Measurements from ENCODE around the gene CCNY.
A peak's percentile ranks its signal among the peaks of the same experiment; 100 is the strongest.

Gene CCNY

GRCh38 chr10:35409094-35409582, 72.8 kb downstream of the CCNY start:
- Histone ChIP-seq H2BK120ac (ENCODE audit: low read depth, low read length) (no peak overlapping the region), H3K36me3 (replicated peaks in 1 of 2; ENCODE audit: control insufficient read depth in 2 of 2, insufficient read depth in 2 of 2, low read length in 2 of 2) (no peaks in the 10 kb centered on the region), H2AFZ (ENCODE audit: low read length) (no peak overlapping the region), H4K8ac (ENCODE audit: low read depth, low read length) (no peak overlapping the region), H3K4ac (ENCODE audit: low read length) (no peak overlapping the region), H2AK5ac (ENCODE audit: low read depth, low read length) (no peak overlapping the region), H4K91ac (ENCODE audit: low read depth, low read length, poor library complexity) (no peak overlapping the region), H2BK5ac (ENCODE audit: low read length) (no peak overlapping the region), H3K18ac (ENCODE audit: low read length) (peak overlapping the region; percentile 20), H3K4me3 (ENCODE audit: low read length in 2 of 2) (peak overlapping the region in 1 of 2 donors; percentile 27), H3K79me1 (ENCODE audit: low read depth, low read length) (peaks cover 6% of the 10 kb centered on the region), H3K4me2 (ENCODE audit: insufficient read depth, low read length, poor library complexity, severe bottlenecking) (no peak overlapping the region), H3K9me3 (replicated peaks in 1 of 2; ENCODE audit: control insufficient read depth in 2 of 2, insufficient read depth in 1 of 2, low read depth in 1 of 2, low read length in 2 of 2) (no peaks in the 10 kb centered on the region), H3K14ac (ENCODE audit: low read length) (no peak overlapping the region), H3K27me3 (ENCODE audit: control insufficient read depth in 3 of 3, insufficient read depth in 3 of 3, low read depth in 1 of 3, low read length in 3 of 3) (no peaks in the 10 kb centered on the region), H3K9ac (ENCODE audit: low read depth, low read length, poor library complexity) (no peak overlapping the region), H3K4me1 (ENCODE audit: control insufficient read depth in 2 of 2, insufficient read depth in 1 of 2, low read depth in 1 of 2, low read length in 2 of 2) (peaks cover 6 to 7% of the 10 kb centered on the region in 2 donors), H2BK12ac (ENCODE audit: low read length) (no peak overlapping the region), H2BK15ac (ENCODE audit: low read length) (no peak overlapping the region), H3K27ac (replicated peaks; ENCODE audit: low read length) (no peak overlapping the region), H3K23ac (ENCODE audit: low read depth, low read length, poor library complexity) (no peak overlapping the region)
- DNase-seq (ENCODE audit: low spot score): no peak
- WGBS, 2 donors (ENCODE audit: extremely low coverage in 2 of 2, insufficient read length in 2 of 2, insufficient replicate concordance in 1 of 2): no CpG with 5 or more reads among the region's 2 CpGs

- H4K91ac ChIP-seq (ENCODE audit: low read depth, low read length, poor library complexity): no peak overlapping the region
These were observed 73.5 kb downstream of the CCNY start for GRCh38 chr10:35409808-35410207.

GRCh38 chr10:35412003-35412723, 75.9 kb downstream of the CCNY start:
- Histone ChIP-seq H2BK12ac (ENCODE audit: low read length) (no peak overlapping the region), H2BK5ac (ENCODE audit: low read length) (no peak overlapping the region), H4K8ac (ENCODE audit: low read depth, low read length) (no peak overlapping the region), H3K36me3 (replicated peaks in 1 of 2; ENCODE audit: control insufficient read depth in 2 of 2, insufficient read depth in 2 of 2, low read length in 2 of 2) (no peaks in the 10 kb centered on the region), H4K91ac (ENCODE audit: low read depth, low read length, poor library complexity) (no peak overlapping the region), H3K27me3 (ENCODE audit: control insufficient read depth in 3 of 3, insufficient read depth in 3 of 3, low read depth in 1 of 3, low read length in 3 of 3) (no peaks in the 10 kb centered on the region), H2AFZ (ENCODE audit: low read length) (no peak overlapping the region), H3K4ac (ENCODE audit: low read length) (no peak overlapping the region), H3K4me3 (ENCODE audit: low read length in 2 of 2) (no peak overlapping the region), H3K27ac (replicated peaks; ENCODE audit: low read length) (no peak overlapping the region), H3K14ac (ENCODE audit: low read length) (no peak overlapping the region), H3K4me1 (ENCODE audit: control insufficient read depth in 2 of 2, insufficient read depth in 1 of 2, low read depth in 1 of 2, low read length in 2 of 2) (peaks cover 16 to 21% of the 10 kb centered on the region in 2 donors), H3K23ac (ENCODE audit: low read depth, low read length, poor library complexity) (no peak overlapping the region), H3K9ac (ENCODE audit: low read depth, low read length, poor library complexity) (no peak overlapping the region), H3K18ac (ENCODE audit: low read length) (no peak overlapping the region), H3K79me1 (ENCODE audit: low read depth, low read length) (peaks cover 4% of the 10 kb centered on the region), H2BK120ac (ENCODE audit: low read depth, low read length) (no peak overlapping the region), H3K4me2 (ENCODE audit: insufficient read depth, low read length, poor library complexity, severe bottlenecking) (no peak overlapping the region), H2AK5ac (ENCODE audit: low read depth, low read length) (no peak overlapping the region), H2BK15ac (ENCODE audit: low read length) (no peak overlapping the region), H3K9me3 (replicated peaks in 1 of 2; ENCODE audit: control insufficient read depth in 2 of 2, insufficient read depth in 1 of 2, low read depth in 1 of 2, low read length in 2 of 2) (no peaks in the 10 kb centered on the region)
- no peak for DNase-seq (ENCODE audit: low spot score)
- WGBS, 2 donors (ENCODE audit: extremely low coverage in 2 of 2, insufficient read length in 2 of 2, insufficient replicate concordance in 1 of 2): no CpG with 5 or more reads among the region's 4 CpGs

More at GRCh38 chr10:35409808-35410207, 73.5 kb downstream of the CCNY start:
- Histone ChIP-seq H2AFZ (ENCODE audit: low read length) (no peak overlapping the region), H3K9ac (ENCODE audit: low read depth, low read length, poor library complexity) (no peak overlapping the region), H3K27ac (replicated peaks; ENCODE audit: low read length) (no peak overlapping the region), H3K14ac (ENCODE audit: low read length) (no peak overlapping the region), H3K36me3 (replicated peaks in 1 of 2; ENCODE audit: control insufficient read depth in 2 of 2, insufficient read depth in 2 of 2, low read length in 2 of 2) (no peaks in the 10 kb centered on the region), H3K4me3 (ENCODE audit: low read length in 2 of 2) (no peak overlapping the region), H2AK5ac (ENCODE audit: low read depth, low read length) (no peak overlapping the region), H3K79me1 (ENCODE audit: low read depth, low read length) (peaks cover 4% of the 10 kb centered on the region), H3K4me1 (ENCODE audit: control insufficient read depth in 2 of 2, insufficient read depth in 1 of 2, low read depth in 1 of 2, low read length in 2 of 2) (peaks cover 7 to 11% of the 10 kb centered on the region in 2 donors), H2BK12ac (ENCODE audit: low read length) (no peak overlapping the region), H3K9me3 (replicated peaks in 1 of 2; ENCODE audit: control insufficient read depth in 2 of 2, insufficient read depth in 1 of 2, low read depth in 1 of 2, low read length in 2 of 2) (no peaks in the 10 kb centered on the region), H2BK5ac (ENCODE audit: low read length) (no peak overlapping the region), H4K8ac (ENCODE audit: low read depth, low read length) (no peak overlapping the region), H3K4me2 (ENCODE audit: insufficient read depth, low read length, poor library complexity, severe bottlenecking) (no peak overlapping the region), H3K23ac (ENCODE audit: low read depth, low read length, poor library complexity) (no peak overlapping the region), H3K4ac (ENCODE audit: low read length) (no peak overlapping the region), H2BK120ac (ENCODE audit: low read depth, low read length) (no peak overlapping the region), H2BK15ac (ENCODE audit: low read length) (no peak overlapping the region), H3K27me3 (ENCODE audit: control insufficient read depth in 3 of 3, insufficient read depth in 3 of 3, low read depth in 1 of 3, low read length in 3 of 3) (no peaks in the 10 kb centered on the region), H3K18ac (ENCODE audit: low read length) (no peak overlapping the region)
- no CpG with 5 or more reads among the region's 1 CpG for WGBS, 2 donors (ENCODE audit: extremely low coverage in 2 of 2, insufficient read length in 2 of 2, insufficient replicate concordance in 1 of 2)
- DNase-seq (ENCODE audit: low spot score): no peak

- H2AK5ac ChIP-seq (ENCODE audit: low read depth, low read length): no peak overlapping the region
- no peak overlapping the region for H3K4me2 ChIP-seq (ENCODE audit: insufficient read depth, low read length, poor library complexity, severe bottlenecking)
- no peaks in the 10 kb centered on the region for H3K36me3 ChIP-seq (replicated peaks in 1 of 2; ENCODE audit: control insufficient read depth in 2 of 2, insufficient read depth in 2 of 2, low read length in 2 of 2)
- H2AFZ ChIP-seq (ENCODE audit: low read length): no peak overlapping the region
- WGBS, 2 donors (ENCODE audit: extremely low coverage in 2 of 2, insufficient read length in 2 of 2, insufficient replicate concordance in 1 of 2): no CpG with 5 or more reads among the region's 4 CpGs
- no peak overlapping the region for H3K9ac ChIP-seq (ENCODE audit: low read depth, low read length, poor library complexity)
- H4K8ac ChIP-seq (ENCODE audit: low read depth, low read length): no peak overlapping the region
- H3K4me1 ChIP-seq (ENCODE audit: control insufficient read depth in 2 of 2, insufficient read depth in 1 of 2, low read depth in 1 of 2, low read length in 2 of 2): peaks cover 16 to 21% of the 10 kb centered on the region in 2 donors
- peaks cover 4% of the 10 kb centered on the region for H3K79me1 ChIP-seq (ENCODE audit: low read depth, low read length)
- no peak overlapping the region for H2BK15ac ChIP-seq (ENCODE audit: low read length)
- H3K27me3 ChIP-seq (ENCODE audit: control insufficient read depth in 3 of 3, insufficient read depth in 3 of 3, low read depth in 1 of 3, low read length in 3 of 3): no peaks in the 10 kb centered on the region
- H2BK12ac ChIP-seq (ENCODE audit: low read length): no peak overlapping the region
- H2BK5ac ChIP-seq (ENCODE audit: low read length): no peak overlapping the region
- H2BK120ac ChIP-seq (ENCODE audit: low read depth, low read length): no peak overlapping the region
- H3K27ac ChIP-seq (replicated peaks; ENCODE audit: low read length): no peak overlapping the region
- H3K4me3 ChIP-seq (ENCODE audit: low read length in 2 of 2): no peak overlapping the region
- H3K9me3 ChIP-seq (replicated peaks in 1 of 2; ENCODE audit: control insufficient read depth in 2 of 2, insufficient read depth in 1 of 2, low read depth in 1 of 2, low read length in 2 of 2): no peaks in the 10 kb centered on the region
- H4K91ac ChIP-seq (ENCODE audit: low read depth, low read length, poor library complexity): no peak overlapping the region
- no peak overlapping the region for H3K14ac ChIP-seq (ENCODE audit: low read length)
- no peak overlapping the region for H3K18ac ChIP-seq (ENCODE audit: low read length)
- no peak overlapping the region for H3K23ac ChIP-seq (ENCODE audit: low read depth, low read length, poor library complexity)
- H3K4ac ChIP-seq (ENCODE audit: low read length): no peak overlapping the region
- DNase-seq (ENCODE audit: low spot score): no peak
These were observed 76.7 kb downstream of the CCNY start for GRCh38 chr10:35412900-35413491.
